HG02870 (cell line): Measurements from ENCODE around the gene TTC39C.
A peak's percentile ranks its signal among the peaks of the same experiment; 100 is the strongest.
"Not testable (repeated sequence)": the region's sequence is repeated elsewhere in the genome, so short reads cannot be mapped to it uniquely, and the experiment has no call there.

Experiments
- ATAC-seq: cut with Tn5 transposase; IDR thresholded peaks from one replicate; pipeline ENCODE4 v1.9.1; 2021; ENCODE audit warnings: mild to moderate bottlenecking, moderate library complexity; ENCODE audit not compliant: unreplicated experiment

Gene TTC39C

GRCh38 chr18:24015639-24016631 lies 1.4 kb downstream of the TTC39C start:
- no peak for ATAC-seq

GRCh38 chr18:24016643-24017042 lies 2.1 kb downstream of the TTC39C start:
- ATAC-seq, result no peak

- ATAC-seq, result no peak
These were observed 3.8 kb downstream of the TTC39C start for GRCh38 chr18:24018299-24018886.

GRCh38 chr18:24019641-24020331 lies 5.2 kb downstream of the TTC39C start:
- ATAC-seq, result peak; percentile 81

- no peak for ATAC-seq
These were observed 7.0 kb downstream of the TTC39C start for GRCh38 chr18:24021505-24021904.

GRCh38 chr18:24022161-24022560 lies 7.6 kb downstream of the TTC39C start:
- ATAC-seq, result no peak

GRCh38 chr18:24023185-24023814 lies 8.7 kb downstream of the TTC39C start:
- ATAC-seq, result no peak

- ATAC-seq, result no peak
These were observed 9.9 kb downstream of the TTC39C start for GRCh38 chr18:24024425-24024824.

- no peak for ATAC-seq
These were observed 11.9 kb downstream of the TTC39C start for GRCh38 chr18:24026457-24026856.

GRCh38 chr18:24027156-24027827 lies 12.7 kb downstream of the TTC39C start:
- ATAC-seq, result no peak

- not testable (repeated sequence) for ATAC-seq
These were observed 14.4 kb downstream of the TTC39C start for GRCh38 chr18:24028946-24029345.

- no peak for ATAC-seq
These were observed 16.8 kb downstream of the TTC39C start for GRCh38 chr18:24031318-24031717.

- no peak for ATAC-seq
These were observed 17.4 kb downstream of the TTC39C start for GRCh38 chr18:24031916-24032315.

- no peak for ATAC-seq
These were observed 19.3 kb downstream of the TTC39C start for GRCh38 chr18:24033641-24034412.

- no peak for ATAC-seq
These were observed 20.8 kb downstream of the TTC39C start for GRCh38 chr18:24035316-24035715.

GRCh38 chr18:24039671-24040070 lies 25.1 kb downstream of the TTC39C start:
- ATAC-seq, result no peak

- no peak for ATAC-seq
These were observed 27.1 kb downstream of the TTC39C start for GRCh38 chr18:24041691-24042090.

- ATAC-seq, result no peak
These were observed 28.8 kb downstream of the TTC39C start for GRCh38 chr18:24043403-24043802.

GRCh38 chr18:24048261-24048660 lies 33.7 kb downstream of the TTC39C start:
- no peak for ATAC-seq

- no peak for ATAC-seq
These were observed 34.6 kb downstream of the TTC39C start for GRCh38 chr18:24049142-24049541.
